HepG2 (cell line): ENCODE measurements around the gene MAPK14. TPM values are rescaled to one million over a fixed set of nuclear protein-coding genes. Genes with fewer than 3 reads are reported as not detected.

Experiments
- ASH2L ChIP-seq: fragments of 300-600, 200-600 bp; sonication (generic); IDR thresholded peaks from 2 replicates; pipeline ENCODE4 v1.7.0; 2017; ENCODE audit warnings: low read depth, mild to moderate bottlenecking, moderate library complexity, mixed read lengths, low read length; ENCODE audit not compliant: insufficient read length
- ATRX ChIP-seq: sonication (generic); formaldehyde crosslinking; IDR thresholded peaks from 2 replicates; pipeline ENCODE4 v1.4.0; 2020; ENCODE audit warnings: missing genetic modification reagents, borderline replicate concordance
- CAMTA2 ChIP-seq: sonication (generic); formaldehyde crosslinking; IDR thresholded peaks from 2 replicates; pipeline ENCODE4 v1.4.0; 2020; ENCODE audit warnings: mild to moderate bottlenecking, missing genetic modification reagents, borderline replicate concordance
- EED ChIP-seq: sonication (generic); formaldehyde crosslinking; IDR thresholded peaks from 2 replicates; pipeline ENCODE4 v1.5.0; 2020; ENCODE audit warnings: mild to moderate bottlenecking, missing genetic modification reagents
- FOXK1 ChIP-seq: sonication (generic); formaldehyde crosslinking; IDR thresholded peaks from 2 replicates; pipeline ENCODE4 v1.4.0; 2020; ENCODE audit warnings: low read depth, missing genetic modification reagents, borderline replicate concordance
- GMEB1 ChIP-seq: sonication (generic); formaldehyde crosslinking; IDR thresholded peaks from 2 replicates; pipeline ENCODE4 v1.5.1; 2020; ENCODE audit warnings: missing genetic modification reagents, mild to moderate bottlenecking, borderline replicate concordance
- HIVEP1 ChIP-seq: sonication (generic); formaldehyde crosslinking; IDR thresholded peaks from 2 replicates; pipeline ENCODE4 v1.4.0; 2020; ENCODE audit warnings: mild to moderate bottlenecking, missing genetic modification reagents
- LRRFIP1 ChIP-seq: sonication (generic); formaldehyde crosslinking; conservative IDR thresholded peaks from 2 replicates; pipeline ENCODE4 v1.4.0; 2020; ENCODE audit warnings: missing genetic modification reagents
- PPARG ChIP-seq: conservative IDR thresholded peaks from 2 replicates; pipeline ENCODE4 v1.6.1; 2016; ENCODE audit warnings: missing biosample characterization, missing genetic modification reagents
- RCOR2 ChIP-seq: IDR thresholded peaks from 2 replicates; pipeline ENCODE4 v1.6.1; 2016; ENCODE audit warnings: missing biosample characterization, missing genetic modification reagents
- TFDP1 ChIP-seq: IDR thresholded peaks from 2 replicates; pipeline ENCODE4 v1.6.1; 2016; ENCODE audit warnings: missing compliant biosample characterization, missing genetic modification reagents, borderline replicate concordance
- ZFP36L2 ChIP-seq: sonication (generic); formaldehyde crosslinking; IDR thresholded peaks from 2 replicates; pipeline ENCODE4 v1.4.0; 2020; ENCODE audit warnings: missing genetic modification reagents
- ZNF282 ChIP-seq: fragments of 450-650 bp; IDR thresholded peaks from 2 replicates; pipeline ENCODE4 v1.6.1; 2018; ENCODE audit not compliant: partially characterized antibody
- ZNF619 ChIP-seq: sonication (generic); formaldehyde crosslinking; IDR thresholded peaks from 2 replicates; pipeline ENCODE4 v1.4.0; 2020; ENCODE audit warnings: mild to moderate bottlenecking, missing genetic modification reagents
- ZNF891 ChIP-seq: sonication (generic); formaldehyde crosslinking; IDR thresholded peaks from 2 replicates; pipeline ENCODE4 v1.5.0; 2020; ENCODE audit warnings: mild to moderate bottlenecking, missing genetic modification reagents
- ZSCAN25 ChIP-seq: sonication (generic); formaldehyde crosslinking; IDR thresholded peaks from 2 replicates; pipeline ENCODE4 v1.8.0; 2022; ENCODE audit warnings: mild to moderate bottlenecking, missing genetic modification reagents
- polyA plus RNA-seq, 8 experiments: library from polyadenylated mRNA; depleted of rRNA in 3 of 8; stranded (reverse) in 7 of 8; unstranded in 1 of 8; fragments of >200 nt; fragmentation: Illumina TruSeq in 4 of 8; extraction: Trizol in 4 of 8; gene quantifications; 2 replicates each; pipeline versions ENCODE4 v1.2.1 to v1.2.3, GENCODE V29; 2011 to 2016; ENCODE audit warnings: low read depth in 4 of 8, missing spikeins in 1 of 8, mixed read lengths in 1 of 8; ENCODE audit not compliant: insufficient read depth in 1 of 8
- total RNA-seq, 5 experiments: library from RNA; depleted of rRNA; stranded (reverse); fragments of >200 nt; fragmentation: Illumina TruSeq; extraction: Trizol; gene quantifications; 2 replicates each; pipeline ENCODE4 v1.2.3, GENCODE V29; 2016; ENCODE audit warnings: low read depth in 1 of 5
- TF ChIP-seq, protein P1 (sequence below): IDR thresholded peaks from 2 replicates; pipeline ENCODE4 v1.6.1; 2016; ENCODE audit warnings: low read depth
- TF ChIP-seq, protein P2 (sequence below): sonication (generic); formaldehyde crosslinking; IDR thresholded peaks from 2 replicates; pipeline ENCODE4 v1.5.0; 2020; ENCODE audit warnings: missing genetic modification reagents

Gene MAPK14
- total and polyA plus RNA-seq, 2 of the 13 experiments (the other 11 are each of a cell fraction or from before 2014, with no cell fraction given), result 66.3 to 67.3 TPM

DNA sequence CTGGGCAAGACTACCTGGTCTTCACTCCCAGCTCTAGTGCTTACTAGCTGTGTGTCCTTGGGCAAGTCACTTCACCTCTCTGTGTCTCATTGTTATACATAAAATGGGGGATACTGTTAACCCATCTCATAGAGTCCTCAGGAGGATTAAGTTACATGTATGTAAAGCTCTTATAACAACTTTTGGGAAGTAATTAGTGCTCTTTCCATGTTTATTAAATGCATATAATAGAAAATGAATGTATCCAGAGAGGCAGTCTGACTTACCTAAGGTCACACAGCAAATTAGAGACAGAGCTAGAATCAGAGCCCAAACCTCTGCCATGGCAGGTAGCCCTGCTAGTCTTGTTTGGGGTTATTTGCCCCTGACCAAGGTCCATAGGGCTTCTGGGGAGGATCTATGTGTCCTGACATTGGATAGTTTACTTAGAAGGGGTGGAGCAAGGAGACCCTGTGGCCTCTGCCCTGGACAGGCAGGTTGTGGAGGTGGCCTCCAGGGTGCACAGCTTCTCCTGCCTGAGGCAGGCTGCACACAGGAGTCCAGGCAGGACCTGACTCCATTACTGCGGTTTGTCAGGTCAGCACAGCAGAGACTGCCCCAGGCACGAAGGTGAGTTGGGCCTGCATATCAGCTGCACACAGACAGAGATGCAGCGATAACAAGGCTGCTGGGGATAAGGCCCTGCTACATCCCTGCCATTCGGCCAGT is 94.3 kb downstream of the MAPK14 start (continued):
- TF ChIP-seq LRRFIP1 (CRISPR knock-in tag) (no peak), HIVEP1 (CRISPR knock-in tag) (peak; percentile 30; the same call in 1 of the 2 replicates), ZNF619 (CRISPR knock-in tag) (no peak), ZNF282 (no peak), RCOR2 (peak; percentile 64; the same call in 1 of the 2 replicates), ZNF891 (peak; percentile 52; the same call in 1 of the 2 replicates), EED (CRISPR knock-in tag) (no peak), ATRX (CRISPR knock-in tag) (no peak), FOXK1 (CRISPR knock-in tag) (no peak), ZFP36L2 (CRISPR knock-in tag) (no peak), ASH2L (peak; percentile 34), PPARG (CRISPR knock-in tag) (peak; percentile 50), TFDP1 (CRISPR knock-in tag) (no peak), GMEB1 (no peak), CAMTA2 (CRISPR knock-in tag) (no peak), ZSCAN25 (CRISPR knock-in tag) (peak; percentile 83)
- TF ChIP-seq, protein P1, sequence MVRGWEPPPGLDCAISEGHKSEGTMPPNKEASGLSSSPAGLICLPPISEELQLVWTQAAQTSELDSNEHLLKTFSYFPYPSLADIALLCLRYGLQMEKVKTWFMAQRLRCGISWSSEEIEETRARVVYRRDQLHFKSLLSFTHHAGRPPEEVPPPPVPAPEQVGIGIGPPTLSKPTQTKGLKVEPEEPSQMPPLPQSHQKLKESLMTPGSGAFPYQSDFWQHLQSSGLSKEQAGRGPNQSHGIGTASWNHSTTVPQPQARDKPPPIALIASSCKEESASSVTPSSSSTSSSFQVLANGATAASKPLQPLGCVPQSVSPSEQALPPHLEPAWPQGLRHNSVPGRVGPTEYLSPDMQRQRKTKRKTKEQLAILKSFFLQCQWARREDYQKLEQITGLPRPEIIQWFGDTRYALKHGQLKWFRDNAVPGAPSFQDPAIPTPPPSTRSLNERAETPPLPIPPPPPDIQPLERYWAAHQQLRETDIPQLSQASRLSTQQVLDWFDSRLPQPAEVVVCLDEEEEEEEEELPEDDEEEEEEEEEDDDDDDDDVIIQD (CRISPR knock-in tag), result no peak
- TF ChIP-seq, protein P2, sequence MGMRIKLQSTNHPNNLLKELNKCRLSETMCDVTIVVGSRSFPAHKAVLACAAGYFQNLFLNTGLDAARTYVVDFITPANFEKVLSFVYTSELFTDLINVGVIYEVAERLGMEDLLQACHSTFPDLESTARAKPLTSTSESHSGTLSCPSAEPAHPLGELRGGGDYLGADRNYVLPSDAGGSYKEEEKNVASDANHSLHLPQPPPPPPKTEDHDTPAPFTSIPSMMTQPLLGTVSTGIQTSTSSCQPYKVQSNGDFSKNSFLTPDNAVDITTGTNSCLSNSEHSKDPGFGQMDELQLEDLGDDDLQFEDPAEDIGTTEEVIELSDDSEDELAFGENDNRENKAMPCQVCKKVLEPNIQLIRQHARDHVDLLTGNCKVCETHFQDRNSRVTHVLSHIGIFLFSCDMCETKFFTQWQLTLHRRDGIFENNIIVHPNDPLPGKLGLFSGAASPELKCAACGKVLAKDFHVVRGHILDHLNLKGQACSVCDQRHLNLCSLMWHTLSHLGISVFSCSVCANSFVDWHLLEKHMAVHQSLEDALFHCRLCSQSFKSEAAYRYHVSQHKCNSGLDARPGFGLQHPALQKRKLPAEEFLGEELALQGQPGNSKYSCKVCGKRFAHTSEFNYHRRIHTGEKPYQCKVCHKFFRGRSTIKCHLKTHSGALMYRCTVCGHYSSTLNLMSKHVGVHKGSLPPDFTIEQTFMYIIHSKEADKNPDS, result 0 out of 2 replicates have a peak, but pooled peaks have one; percentile 53
